HG02852 (cell line): ENCODE data around the gene PDE6A.
"Not testable (repeated sequence)": the region's sequence is repeated elsewhere in the genome, so short reads cannot be mapped to it uniquely, and the experiment has no call there.

Source experiments
- ATAC-seq: cut with Tn5 transposase; IDR thresholded peaks from one replicate; pipeline ENCODE4 v1.9.1; 2021; ENCODE audit warnings: mild to moderate bottlenecking, moderate library complexity; ENCODE audit not compliant: unreplicated experiment

PDE6A gene

DNA sequence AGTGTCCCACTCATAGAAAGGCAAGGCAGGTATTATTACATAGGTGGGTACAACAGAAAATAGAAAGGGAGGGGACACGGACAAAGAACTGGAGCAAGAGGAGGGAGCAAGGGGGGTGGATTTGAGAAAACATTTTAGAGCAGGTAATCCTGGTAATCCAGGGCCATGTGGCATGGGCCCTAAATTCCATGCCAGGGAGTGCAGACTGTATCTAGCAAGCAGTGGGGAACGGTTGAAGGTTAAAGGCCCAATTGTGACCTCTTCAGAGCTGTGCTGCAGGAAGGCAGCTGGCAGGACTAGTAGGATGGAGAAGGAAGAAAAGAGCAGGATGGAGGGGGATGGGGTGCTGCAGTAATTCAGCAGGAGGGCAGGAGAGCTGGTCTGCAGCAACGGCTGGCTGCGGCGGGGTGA is 75.2 kb downstream of the PDE6A start:
- ATAC-seq = no peak

DNA sequence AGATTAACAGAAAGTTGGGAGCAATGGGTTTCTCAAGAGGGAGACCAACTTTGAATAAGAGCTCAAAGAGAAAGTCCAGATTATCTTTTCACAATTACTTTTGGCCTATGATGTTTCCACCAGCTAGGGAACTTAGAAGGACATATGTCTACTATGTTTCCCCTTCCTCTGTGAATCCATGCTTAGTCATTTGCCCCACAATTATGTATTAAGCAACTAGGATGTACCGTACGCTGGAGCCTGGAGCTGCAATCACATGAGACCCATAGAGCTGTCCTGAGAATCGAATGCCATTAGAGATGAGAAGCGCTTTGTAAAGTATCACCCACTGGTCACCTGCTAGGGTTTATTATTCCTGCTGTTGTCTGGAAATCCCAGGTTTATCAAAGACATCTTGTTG is 78.8 kb downstream of the PDE6A start:
- no peak for ATAC-seq

DNA sequence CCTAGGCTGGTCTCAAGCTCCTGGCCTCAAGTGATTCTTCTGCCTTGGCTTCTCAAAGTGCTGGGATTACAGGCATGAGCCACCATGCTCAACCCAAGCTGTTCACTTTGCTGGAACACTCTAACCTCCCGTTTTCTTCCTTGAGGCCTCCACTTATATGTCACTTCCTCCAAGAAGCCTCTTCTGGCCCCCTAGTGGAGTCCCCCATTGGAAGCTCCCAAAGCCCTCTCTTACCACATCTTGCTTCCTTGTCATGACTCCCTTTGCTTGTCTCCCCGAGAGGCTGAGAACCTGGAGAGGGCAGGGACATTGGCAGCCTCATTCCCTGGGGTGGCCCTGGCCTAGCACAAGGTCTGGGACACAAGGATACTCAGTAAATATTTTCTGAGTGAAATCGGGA is 80.8 kb downstream of the PDE6A start:
- ATAC-seq = no peak

DNA sequence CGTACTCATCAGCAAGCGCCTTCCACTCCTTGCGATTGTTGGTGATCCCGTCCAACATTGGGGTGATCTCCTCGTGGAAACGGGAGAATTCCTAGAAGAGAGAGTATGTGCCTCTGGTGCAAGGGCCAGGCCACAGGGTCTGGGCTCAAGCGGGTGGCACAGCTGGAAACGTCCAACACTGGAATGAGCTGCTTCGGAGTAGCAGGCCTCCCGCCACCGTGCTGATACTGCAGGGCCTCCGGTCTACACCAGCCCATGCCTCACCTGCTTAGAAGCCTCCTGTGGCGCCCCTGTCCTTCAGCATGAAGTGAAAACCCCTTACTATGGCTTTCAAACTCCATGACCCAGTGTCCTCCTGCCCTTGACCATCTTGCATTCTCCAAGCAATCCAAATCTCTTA is 81.4 kb downstream of the PDE6A start:
- ATAC-seq = no peak

DNA sequence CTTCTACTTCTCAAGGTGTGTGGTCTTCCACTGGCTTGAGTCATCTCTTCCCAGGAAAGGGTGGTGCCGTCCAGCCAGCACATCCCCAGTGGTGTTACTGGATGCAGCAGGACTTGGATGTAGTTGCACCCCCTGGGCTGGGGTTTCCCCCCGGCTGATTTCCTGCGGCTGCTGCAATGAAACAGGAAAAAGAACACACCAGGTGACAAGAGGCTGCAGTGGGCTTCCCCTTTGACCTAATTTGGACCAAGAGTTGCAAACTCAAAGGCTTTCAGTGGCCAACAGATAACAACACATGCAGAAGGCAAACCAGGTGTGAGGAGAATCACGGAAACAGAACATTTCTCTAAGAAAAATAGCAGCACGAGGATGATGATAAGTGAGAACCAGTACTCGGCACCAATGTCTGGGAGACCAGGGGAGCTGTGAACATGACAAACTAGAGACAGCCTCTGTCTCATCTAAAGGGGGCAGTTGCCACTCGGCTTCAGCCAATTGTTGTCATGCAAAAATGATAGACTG is 83.7 kb downstream of the PDE6A start:
- ATAC-seq = peak; percentile 93

DNA sequence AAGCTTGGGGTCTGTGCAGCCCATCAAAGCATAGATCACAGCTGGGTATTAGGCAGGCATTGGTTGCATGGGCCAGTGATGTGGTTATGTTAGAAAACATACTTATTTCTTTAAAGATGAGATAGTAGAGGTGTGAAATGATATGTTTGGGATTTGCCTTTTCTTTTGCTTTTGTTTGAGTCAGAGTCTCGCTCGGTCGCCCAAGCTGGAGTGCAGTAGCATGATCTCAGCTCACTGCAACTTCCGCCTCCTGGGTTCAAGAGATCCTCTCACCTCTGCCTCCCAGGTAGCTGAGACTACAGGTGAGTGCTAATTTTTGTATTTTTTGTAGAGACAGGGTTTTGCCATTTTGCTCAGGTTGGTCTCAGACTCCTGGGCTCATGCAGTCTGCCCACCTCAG is 84.8 kb downstream of the PDE6A start:
- ATAC-seq = no peak

DNA sequence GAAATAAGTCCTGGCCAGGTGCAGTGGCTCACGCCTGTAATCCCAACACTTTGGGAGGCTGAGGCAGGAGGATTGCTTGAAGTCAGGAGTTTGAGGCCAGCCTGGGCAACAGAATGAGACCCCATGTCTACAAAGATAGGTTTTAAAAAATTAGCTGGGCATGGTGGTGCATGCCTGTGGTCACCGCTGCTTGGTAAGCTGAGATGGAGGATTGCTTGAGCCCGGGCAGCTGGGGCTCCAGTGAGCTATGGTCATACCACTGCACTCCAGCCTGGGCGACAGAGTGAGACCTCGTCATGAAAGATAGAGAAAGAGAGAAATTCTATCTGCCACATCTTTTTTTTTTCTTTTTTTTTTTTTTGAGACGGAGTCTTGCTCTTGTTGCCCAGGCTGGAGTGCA is 86.1 kb downstream of the PDE6A start:
- ATAC-seq = not testable (repeated sequence)

DNA sequence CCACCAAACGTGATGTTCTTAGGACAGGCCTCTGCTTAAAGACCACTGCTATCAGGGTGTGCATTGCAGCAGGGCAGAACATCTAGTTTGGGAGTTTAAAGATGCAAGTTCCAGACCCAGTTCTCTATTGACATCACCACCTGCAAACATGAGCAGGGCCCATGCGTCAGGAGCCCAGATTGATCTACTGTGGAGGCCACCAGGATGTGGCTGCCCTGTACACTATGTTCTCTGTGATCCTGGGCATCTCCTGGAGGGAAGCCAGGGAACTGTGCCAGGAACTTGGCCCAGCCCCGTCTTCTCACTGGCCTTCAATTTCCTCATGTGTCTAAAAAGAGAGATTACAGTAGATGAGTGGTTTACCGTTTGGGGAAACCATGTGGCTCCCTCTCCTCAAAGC is 87.1 kb downstream of the PDE6A start:
- no peak for ATAC-seq

DNA sequence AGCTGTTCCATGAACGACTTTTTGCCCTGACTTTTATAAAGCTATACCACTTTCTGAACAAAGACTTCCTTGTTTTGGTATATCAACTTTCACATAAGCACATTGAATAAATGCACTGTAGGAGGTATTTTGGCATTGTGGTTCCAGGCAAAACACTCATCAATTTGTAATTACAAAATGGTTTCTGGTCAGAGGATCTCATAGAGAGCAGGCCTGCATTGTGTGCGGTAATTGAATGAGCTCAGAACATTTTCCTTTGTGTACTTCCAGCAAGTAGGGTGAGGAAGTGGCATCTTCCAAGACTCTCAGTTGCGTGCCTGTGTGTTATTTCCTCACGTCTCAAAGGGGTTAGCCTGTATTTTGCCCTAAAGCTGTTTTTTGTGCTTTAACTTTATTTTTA is 89.2 kb downstream of the PDE6A start:
- no peak for ATAC-seq

DNA sequence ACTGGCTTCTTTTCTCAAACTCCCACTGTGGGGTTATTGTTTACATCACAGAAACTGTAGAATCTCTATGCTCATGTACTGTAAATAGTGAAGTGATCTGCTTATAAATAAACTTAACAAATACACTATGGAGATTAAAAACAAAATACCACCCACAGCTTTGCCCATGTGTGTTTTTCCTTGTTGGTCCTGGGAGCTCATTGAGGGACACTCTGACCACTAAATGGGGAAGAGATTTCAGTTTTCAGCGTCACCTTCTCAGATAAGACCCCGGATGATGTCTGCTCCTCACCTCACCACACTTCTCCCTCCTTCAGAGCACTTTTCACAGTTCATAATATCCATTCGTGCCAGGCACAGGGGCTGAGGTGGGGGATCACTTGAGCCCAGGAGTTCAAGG is 89.7 kb downstream of the PDE6A start:
- no peak for ATAC-seq

DNA sequence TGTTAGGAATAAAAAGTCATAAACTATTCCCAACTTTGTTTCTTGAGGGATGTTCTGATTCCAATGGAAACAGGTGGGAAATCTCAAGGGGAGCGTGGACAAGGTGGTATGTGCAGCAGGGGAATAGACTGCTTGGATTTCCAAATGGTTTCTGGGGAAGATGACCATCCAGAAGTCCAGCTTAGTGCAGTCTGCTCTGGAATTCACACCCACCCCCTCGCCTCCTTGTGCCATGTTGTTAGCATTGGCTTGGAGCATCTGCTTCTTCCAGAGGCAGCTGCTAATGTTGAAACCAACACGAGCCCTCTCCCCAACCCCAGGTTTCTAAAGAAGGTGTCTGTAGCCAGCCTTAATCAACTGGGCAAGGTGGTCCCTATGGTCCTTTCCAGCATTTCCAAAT is 90.9 kb downstream of the PDE6A start:
- ATAC-seq = no peak

DNA sequence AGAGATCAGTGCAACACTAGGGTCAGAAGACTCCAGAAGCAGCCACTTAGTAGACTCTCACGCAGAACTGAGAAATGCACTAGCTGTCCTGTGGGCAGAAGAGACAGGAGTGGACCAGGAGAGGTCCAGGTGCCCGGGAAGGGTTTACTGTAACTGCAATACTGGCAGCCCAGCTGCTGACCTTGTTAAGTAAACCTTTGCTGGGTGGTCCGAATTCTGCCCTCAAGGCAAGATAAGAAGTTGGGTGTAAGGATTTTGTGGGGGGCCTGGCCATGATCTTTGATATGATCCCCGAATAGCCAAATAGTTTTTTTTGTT is 91.3 kb downstream of the PDE6A start:
- ATAC-seq = no peak

DNA sequence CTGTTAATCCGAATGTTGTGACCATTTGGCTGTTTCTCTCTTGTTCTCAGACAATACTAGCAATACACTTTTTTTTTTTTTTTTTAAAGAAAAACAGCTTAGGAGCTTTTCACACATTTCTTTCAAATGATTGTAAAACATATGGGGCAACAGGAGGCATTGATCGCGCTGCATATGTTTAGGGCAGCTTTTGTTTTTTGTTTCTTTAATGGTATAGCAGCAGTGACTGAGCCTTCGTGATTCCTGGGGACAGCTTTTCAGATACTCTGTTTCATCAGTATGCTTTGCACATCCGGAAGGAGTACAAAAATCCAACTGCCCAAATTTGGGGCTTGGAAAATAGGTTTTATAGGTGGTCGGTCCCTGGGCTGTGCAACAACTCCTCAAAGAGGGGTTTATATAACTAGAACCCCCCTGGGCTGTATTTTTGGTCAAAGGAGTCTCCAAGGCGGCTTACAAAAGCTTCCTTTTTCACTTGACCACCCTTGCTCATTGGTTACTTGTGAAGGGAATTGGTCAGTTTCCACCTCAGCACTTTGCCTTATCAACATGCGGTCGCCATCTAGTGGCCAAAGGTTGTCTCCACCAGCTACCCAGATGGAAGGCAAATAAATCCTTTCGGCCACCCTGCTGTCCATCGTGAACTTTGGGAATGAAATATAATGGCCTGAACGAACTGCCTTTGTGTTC is 91.8 kb downstream of the PDE6A start:
- ATAC-seq = peak; percentile 52

DNA sequence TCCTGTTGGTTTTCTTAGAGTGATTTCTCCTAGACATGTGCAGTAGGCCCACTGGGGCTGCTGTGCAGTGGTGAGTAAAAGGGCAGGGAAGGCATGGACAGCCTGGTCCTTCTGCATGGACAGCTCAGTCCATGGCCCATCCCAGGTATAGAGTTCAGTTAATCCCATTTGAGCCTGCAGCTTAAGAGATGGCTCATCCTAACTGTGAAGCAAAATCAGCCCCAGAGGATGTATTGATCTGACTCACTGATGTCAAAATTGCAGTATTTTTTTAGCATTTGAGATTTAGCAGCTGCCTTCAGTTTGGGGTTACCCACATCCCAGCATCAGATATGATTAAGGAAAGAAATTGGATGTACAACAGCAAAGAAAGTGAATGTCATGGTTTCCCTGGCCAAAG is 93.4 kb downstream of the PDE6A start:
- ATAC-seq = no peak

DNA sequence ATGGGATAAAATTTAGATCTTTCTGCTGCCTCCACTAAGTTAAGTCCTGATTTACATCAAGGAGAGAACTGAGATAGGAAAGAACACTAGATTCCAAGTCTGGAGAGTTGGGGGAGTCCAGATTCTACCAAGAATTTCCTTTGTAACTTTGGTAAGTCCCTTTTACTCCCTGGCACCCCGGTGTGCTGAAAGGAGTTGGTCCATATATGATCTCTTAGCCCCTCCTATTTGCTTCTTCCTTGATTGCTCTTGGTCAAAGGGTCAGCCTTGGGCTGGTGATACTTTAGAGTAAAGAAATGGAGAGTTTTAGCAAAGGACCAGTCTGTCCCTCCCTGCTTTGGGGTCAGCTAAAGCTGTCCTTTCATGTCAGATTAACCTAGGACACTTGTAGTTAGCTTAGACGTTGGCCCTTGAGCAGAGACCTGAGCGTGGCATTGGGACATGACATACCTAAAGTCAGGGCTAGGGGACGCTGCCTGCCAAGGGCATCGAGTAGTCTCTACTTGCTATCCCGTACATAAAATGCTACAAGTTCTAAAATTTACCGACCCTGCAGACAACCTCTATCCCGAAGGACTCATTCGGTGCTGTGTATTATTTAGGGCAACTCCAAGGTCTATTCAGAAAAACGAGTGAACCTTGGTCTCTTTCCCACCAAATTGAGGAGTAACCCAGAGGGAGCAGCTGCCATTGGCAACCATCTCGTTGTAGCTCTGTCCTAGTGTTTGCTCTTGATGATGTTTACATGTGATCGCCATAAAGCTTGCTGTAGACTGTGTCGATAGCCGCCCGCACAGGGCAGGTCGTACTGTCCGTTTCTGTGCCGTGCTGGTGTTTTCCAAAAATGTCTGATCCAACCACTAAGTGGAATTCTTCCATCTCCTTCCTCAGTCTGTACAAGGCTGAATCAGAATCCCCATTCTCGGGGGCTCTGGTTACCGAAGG is 94.4 kb downstream of the PDE6A start:
- no peak for ATAC-seq

DNA sequence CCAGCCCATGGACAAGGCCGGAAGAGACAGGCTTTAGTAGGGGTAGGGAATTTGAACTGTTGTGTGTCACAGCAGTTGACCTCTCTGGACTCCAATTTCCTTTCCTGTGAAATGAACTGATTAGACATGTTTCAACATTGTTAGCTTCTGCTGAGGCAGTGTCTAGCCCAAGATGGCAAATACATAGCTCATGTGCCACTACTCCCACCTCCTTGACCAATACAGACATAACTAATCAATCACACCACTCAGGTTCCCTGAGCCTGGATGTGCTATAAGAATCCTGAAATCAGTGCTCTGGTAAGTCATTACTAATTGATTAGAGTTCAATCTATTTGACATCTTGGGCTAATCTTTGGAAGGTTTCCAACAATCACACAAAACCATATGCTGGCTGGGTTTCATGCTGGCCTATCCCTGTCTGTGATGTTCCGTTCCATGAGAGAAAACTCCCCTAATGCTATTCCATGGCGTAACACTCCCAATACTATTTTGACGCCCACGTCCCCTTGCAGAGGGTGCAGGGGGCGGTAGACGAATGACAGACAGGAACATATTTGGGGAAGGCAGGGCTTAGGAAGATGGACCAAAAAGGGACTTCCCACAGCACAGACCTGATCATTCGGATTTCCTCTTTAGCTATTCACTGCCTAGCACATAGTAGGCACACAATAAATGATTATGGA is 95.2 kb downstream of the PDE6A start:
- no peak for ATAC-seq

DNA sequence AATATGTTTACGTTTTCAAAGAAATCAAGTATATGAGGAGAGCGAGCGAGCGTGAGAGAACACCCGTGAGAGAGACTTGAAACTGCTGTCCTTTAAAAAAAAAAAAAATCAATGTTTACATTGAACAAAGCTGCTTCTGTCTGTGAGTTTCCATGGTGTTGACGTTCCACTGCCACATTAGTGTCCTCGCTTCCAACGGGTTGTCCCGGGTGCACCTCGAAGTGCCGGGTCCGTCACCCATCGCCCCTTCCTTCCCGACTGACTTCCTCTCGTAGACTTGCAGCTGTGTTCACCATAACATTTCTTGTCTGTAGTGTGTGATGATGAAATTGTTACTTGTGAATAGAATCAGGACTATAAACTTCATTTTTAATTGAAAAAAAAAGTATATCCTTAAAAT is 97.0 kb downstream of the PDE6A start:
- no peak for ATAC-seq

DNA sequence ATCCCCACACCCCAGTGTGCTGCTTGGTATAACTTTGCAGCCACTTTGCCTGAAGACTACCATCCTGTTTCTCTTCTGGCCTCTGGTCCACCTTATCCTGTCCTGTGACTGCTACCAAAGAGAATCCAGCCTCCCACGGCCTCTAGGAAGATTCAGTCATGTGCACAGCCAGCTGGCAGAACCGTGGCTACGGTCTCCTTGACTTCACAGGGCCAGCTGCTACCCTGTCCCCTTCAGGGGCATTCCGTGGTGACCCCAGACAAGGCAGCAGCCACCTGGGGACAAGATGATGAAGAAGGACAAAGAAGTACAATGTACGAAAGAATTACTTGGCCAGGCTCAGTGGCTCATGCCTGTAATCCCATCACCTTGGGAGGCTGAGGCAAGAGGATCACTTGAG is 98.6 kb downstream of the PDE6A start:
- no peak for ATAC-seq

DNA sequence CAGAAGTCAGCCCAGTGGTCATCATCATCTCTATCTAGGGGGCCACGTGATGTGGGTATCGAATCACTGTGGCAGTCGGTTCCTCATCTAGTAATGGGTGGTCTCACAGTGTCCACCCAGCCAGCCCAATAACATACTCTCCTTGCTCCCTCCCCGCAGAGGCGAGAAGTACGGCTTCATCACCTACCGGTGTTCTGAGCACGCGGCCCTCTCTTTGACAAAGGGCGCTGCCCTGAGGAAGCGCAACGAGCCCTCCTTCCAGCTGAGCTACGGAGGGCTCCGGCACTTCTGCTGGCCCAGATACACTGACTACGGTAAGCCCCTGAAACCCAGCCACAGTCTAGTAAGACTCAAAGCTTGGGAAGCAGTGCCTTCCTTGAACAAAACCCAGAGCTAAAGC is 99.0 kb downstream of the PDE6A start:
- no peak for ATAC-seq

DNA sequence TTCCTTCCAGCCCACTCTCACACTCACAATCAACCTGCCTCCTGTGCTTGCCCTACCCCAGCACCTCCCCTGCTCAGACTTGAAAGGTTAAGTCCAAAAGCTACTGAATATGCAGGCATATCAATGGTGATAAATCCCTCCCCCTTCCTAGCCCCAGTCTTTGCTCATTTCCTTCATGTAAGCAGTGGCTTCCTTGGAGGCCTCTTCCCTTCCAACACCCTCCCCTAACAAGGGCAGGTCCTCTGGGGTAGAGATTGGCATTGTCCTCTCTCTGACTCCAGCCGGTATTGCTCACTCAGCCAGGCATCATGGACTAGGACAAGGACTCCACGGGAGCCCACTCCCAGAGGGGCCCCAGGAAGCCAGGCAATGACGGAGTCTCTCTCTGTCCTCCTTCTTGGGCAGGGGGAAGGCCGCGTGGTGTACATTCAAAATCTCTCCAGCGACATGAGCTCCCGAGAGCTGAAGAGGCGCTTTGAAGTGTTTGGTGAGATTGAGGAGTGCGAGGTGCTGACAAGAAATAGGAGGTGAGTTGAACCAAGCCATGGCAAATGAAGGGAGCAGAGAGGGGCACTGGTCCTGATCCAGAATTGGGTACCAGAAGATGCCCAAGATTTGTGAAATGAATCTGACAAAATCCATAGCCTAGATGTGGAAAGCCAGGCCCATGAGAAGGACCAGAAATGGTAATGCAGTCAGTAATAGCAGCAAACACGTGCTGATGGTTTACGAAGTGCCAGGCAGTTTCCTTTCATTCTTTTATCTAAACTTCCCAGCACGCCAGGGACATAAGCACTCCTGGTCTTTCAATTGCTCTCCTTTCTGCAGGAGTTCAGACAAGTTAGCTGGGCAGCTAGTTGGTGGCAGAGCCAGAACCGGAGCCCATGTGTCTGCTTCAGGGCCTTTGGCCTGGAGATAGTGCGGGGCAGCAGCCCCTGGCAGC is 102.5 kb downstream of the PDE6A start:
- no peak for ATAC-seq
